ENCODE data around the gene ALDH3B2.
"Not testable (repeated sequence)": the region's sequence is repeated elsewhere in the genome, so short reads cannot be mapped to it uniquely, and the experiment has no call there.

Gene ALDH3B2

DNA sequence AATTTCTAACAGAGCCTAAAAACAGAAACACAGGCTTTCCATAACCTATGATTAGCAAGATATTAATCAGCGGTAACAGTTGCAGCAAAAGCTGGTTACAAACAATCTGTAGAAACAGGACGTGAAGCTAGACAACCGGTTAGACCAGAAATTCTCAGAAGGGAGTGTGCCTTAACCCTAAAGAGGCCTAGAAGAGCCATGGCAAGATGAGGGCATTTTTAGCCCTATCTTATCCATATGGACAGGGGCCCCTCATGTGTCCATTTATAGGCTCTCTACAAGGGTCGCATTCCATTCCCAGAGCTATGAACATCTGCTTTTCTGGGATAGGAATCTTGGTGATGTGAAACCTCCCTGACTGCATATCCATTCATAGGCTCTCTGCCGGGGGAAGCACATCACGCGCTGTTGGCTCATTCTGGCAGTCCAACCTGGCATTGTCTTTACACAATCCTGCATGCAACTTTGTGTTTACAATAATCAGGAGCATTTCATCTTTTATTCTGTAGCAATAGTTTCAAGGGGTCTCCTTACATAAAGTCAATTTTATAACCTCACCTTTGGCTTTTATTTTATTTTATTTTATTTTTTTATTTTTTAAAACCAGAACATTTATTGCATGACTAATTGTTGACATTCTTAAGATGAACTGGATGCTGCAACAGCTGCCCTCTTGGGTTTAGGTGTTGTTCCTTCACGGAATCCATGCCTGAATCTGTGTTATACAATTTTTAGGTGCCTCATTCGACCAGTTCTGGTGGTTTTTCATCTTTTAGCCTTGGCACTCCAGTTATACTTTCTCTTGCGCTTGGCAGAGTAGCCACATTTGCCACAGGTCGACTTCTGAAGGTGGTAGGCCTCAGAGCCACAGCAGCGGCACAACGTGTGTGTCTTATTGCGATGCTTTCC lies 8.0 kb upstream of the ALDH3B2 start:
- H3K36me3 ChIP-seq (ENCODE audit: control insufficient read depth, insufficient read depth, low read length); H3K9me3 ChIP-seq (ENCODE audit: control insufficient read depth, insufficient read depth, low read length); H3K4me1 ChIP-seq (ENCODE audit: control insufficient read depth, insufficient read depth, low read length); H3K4me3 ChIP-seq (ENCODE audit: low read depth, low read length); H3K9ac ChIP-seq (ENCODE audit: low read depth, low read length); H3K27me3 ChIP-seq (ENCODE audit: control insufficient read depth, insufficient read depth, low read length): not testable (repeated sequence)

DNA sequence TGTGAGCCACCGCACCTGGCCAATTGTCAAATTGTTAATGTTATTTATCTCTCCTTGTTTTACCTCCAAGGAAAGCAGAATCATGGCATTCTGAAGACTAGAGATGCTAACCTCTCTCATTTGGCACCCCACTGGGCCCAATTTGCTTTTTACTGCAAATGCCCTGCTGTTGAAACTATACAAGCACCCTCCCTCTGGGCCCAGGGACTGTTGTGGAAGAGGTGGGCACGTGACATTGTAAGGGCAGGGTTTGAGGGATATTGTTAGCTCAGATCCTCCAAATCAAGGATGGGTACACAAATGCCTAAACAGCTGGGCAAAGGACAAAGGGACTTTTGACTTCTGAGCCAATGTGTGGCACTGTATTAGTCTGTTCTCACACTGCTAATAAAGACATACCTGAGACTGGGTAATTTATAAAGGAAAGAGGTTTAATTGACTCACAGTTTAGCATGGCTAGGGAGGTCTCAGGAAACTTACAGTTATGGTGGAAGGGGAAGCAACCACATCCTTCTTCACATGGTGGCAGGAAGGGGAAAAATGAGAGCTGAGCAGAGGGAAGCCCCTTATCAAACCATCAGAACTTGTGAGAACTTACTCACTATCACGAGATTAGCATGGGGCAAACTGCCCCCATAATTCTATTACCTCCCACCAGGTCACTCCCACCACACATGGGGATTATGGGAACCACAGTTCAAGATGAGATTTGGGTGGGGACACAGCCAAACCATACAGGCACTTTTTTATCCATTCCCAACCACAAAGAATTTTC lies 6.5 kb upstream of the ALDH3B2 start:
- Histone ChIP-seq H3K27me3 (ENCODE audit: control insufficient read depth, insufficient read depth, low read length) (no peaks in the 10 kb centered on the region), H3K4me1 (ENCODE audit: control insufficient read depth, insufficient read depth, low read length) (no peaks in the 10 kb centered on the region), H3K9me3 (ENCODE audit: control insufficient read depth, insufficient read depth, low read length) (no peaks in the 10 kb centered on the region), H3K36me3 (ENCODE audit: control insufficient read depth, insufficient read depth, low read length) (no peaks in the 10 kb centered on the region), H3K9ac (ENCODE audit: low read depth, low read length) (no peak overlapping the region), H3K4me3 (ENCODE audit: low read depth, low read length) (no peak overlapping the region)

GRCh38 chr11:67675058-67675747 lies 780 bp upstream of the ALDH3B2 start:
- no peaks in the 10 kb centered on the region for H3K36me3 ChIP-seq (ENCODE audit: control insufficient read depth, insufficient read depth, low read length)
- H3K4me3 ChIP-seq (ENCODE audit: low read depth, low read length): no peak overlapping the region
- H3K27me3 ChIP-seq (ENCODE audit: control insufficient read depth, insufficient read depth, low read length): no peaks in the 10 kb centered on the region
- H3K9me3 ChIP-seq (ENCODE audit: control insufficient read depth, insufficient read depth, low read length): no peaks in the 10 kb centered on the region
- H3K9ac ChIP-seq (ENCODE audit: low read depth, low read length): no peak overlapping the region
- no peaks in the 10 kb centered on the region for H3K4me1 ChIP-seq (ENCODE audit: control insufficient read depth, insufficient read depth, low read length)

GRCh38 chr11:67673902-67674301 lies 521 bp downstream of the ALDH3B2 start:
- Histone ChIP-seq H3K4me3 (ENCODE audit: low read depth, low read length) (no peak overlapping the region), H3K36me3 (ENCODE audit: control insufficient read depth, insufficient read depth, low read length) (no peaks in the 10 kb centered on the region), H3K9ac (ENCODE audit: low read depth, low read length) (no peak overlapping the region)

DNA sequence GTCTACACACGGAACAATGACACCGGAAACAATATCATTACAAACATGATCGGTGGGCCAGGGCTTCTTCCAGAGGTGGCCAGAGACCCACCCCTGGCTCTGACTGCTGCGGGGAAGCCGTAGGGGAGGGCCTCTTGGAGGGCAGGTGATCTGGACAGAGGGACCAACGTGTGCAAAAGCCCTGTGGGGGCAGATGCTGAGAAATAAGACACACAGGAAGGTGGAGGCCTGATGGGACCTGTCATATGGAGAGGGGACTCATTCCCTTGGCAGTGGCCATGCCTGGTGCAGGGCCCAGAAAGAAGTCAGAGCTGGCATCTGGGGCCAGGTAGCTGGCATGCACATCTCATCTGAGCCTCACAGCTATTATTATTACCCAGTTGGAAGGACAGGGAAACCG lies 1.1 kb downstream of the ALDH3B2 start:
- Histone ChIP-seq H3K4me1 (ENCODE audit: control insufficient read depth, insufficient read depth, low read length) (no peaks in the 10 kb centered on the region), H3K4me3 (ENCODE audit: low read depth, low read length) (no peak overlapping the region), H3K9me3 (ENCODE audit: control insufficient read depth, insufficient read depth, low read length) (no peaks in the 10 kb centered on the region), H3K27me3 (ENCODE audit: control insufficient read depth, insufficient read depth, low read length) (no peaks in the 10 kb centered on the region), H3K9ac (ENCODE audit: low read depth, low read length) (no peak overlapping the region), H3K36me3 (ENCODE audit: control insufficient read depth, insufficient read depth, low read length) (no peaks in the 10 kb centered on the region)

More at GRCh38 chr11:67673902-67674301, 521 bp downstream of the ALDH3B2 start:
- no peaks in the 10 kb centered on the region for H3K4me1 ChIP-seq (ENCODE audit: control insufficient read depth, insufficient read depth, low read length)
- H3K27me3 ChIP-seq (ENCODE audit: control insufficient read depth, insufficient read depth, low read length): no peaks in the 10 kb centered on the region
- H3K9me3 ChIP-seq (ENCODE audit: control insufficient read depth, insufficient read depth, low read length): no peaks in the 10 kb centered on the region

- Histone ChIP-seq H3K9ac (ENCODE audit: low read depth, low read length) (no peak overlapping the region), H3K9me3 (ENCODE audit: control insufficient read depth, insufficient read depth, low read length) (no peaks in the 10 kb centered on the region), H3K27me3 (ENCODE audit: control insufficient read depth, insufficient read depth, low read length) (no peaks in the 10 kb centered on the region), H3K36me3 (ENCODE audit: control insufficient read depth, insufficient read depth, low read length) (no peaks in the 10 kb centered on the region), H3K4me1 (ENCODE audit: control insufficient read depth, insufficient read depth, low read length) (no peaks in the 10 kb centered on the region), H3K4me3 (ENCODE audit: low read depth, low read length) (no peak overlapping the region)
These were observed 3.3 kb downstream of the ALDH3B2 start for GRCh38 chr11:67671211-67671520.

GRCh38 chr11:67670316-67671210 lies 3.9 kb downstream of the ALDH3B2 start:
- Histone ChIP-seq H3K4me1 (ENCODE audit: control insufficient read depth, insufficient read depth, low read length) (no peaks in the 10 kb centered on the region), H3K36me3 (ENCODE audit: control insufficient read depth, insufficient read depth, low read length) (no peaks in the 10 kb centered on the region), H3K9ac (ENCODE audit: low read depth, low read length) (no peak overlapping the region), H3K4me3 (ENCODE audit: low read depth, low read length) (no peak overlapping the region), H3K27me3 (ENCODE audit: control insufficient read depth, insufficient read depth, low read length) (no peaks in the 10 kb centered on the region), H3K9me3 (ENCODE audit: control insufficient read depth, insufficient read depth, low read length) (no peaks in the 10 kb centered on the region)

DNA sequence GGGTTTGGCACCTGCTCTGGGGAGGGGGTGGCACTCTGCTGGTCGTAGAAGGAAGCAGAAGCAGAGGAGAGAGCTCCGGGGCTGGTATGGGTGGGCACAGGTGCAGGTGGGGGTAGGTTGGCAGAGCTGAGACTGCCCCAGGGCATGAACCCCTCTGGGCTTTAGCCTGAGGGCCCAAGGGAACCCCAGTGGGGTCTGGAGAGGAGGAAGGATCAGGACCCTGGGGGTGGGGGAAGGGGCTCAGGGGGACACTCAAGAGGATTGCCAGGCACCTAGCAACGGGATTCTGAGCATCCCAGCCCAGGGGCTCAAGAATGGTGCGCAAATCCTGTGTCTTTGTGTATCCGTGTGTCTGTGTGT lies 6.3 kb downstream of the ALDH3B2 start:
- Histone ChIP-seq H3K9me3 (ENCODE audit: control insufficient read depth, insufficient read depth, low read length) (no peaks in the 10 kb centered on the region), H3K27me3 (ENCODE audit: control insufficient read depth, insufficient read depth, low read length) (no peaks in the 10 kb centered on the region), H3K36me3 (ENCODE audit: control insufficient read depth, insufficient read depth, low read length) (no peaks in the 10 kb centered on the region), H3K4me3 (ENCODE audit: low read depth, low read length) (no peak overlapping the region), H3K9ac (ENCODE audit: low read depth, low read length) (no peak overlapping the region), H3K4me1 (ENCODE audit: control insufficient read depth, insufficient read depth, low read length) (no peaks in the 10 kb centered on the region)

DNA sequence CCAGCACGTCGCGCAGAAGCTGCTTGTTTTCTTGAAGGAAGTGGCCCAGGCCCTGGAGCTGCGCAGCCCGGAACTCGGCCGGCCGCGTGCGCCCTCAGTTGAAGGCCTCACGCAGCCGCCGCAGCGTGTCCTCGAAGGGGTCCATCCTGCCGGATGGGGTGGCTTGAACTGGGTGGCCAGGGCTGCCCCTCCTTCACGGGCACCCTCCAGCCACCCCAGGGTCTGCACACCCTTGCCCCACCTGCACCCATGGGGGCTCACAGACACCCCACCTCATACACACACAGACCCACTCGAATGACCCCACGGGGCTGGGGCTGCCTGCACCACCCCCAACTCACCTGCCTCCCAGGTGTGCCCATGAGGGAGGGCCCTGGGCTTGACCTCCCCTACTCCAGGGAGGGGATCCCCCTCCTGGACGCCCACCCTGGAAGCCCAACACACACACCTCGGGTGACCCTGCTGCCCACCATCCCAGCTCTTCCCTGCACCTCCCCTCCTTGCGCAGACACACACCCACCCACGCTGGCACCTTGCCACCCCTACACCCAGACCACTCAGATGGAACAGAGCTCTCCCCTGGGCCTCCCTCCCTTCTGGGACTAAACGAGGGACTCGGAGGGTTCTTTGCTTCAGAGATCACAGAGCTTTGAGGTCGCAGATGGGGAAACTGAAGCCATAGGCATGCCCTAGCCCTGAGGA lies 6.8 kb downstream of the ALDH3B2 start:
- Histone ChIP-seq H3K4me3 (ENCODE audit: low read depth, low read length) (no peak overlapping the region), H3K27me3 (ENCODE audit: control insufficient read depth, insufficient read depth, low read length) (no peaks in the 10 kb centered on the region), H3K36me3 (ENCODE audit: control insufficient read depth, insufficient read depth, low read length) (no peaks in the 10 kb centered on the region), H3K9ac (ENCODE audit: low read depth, low read length) (no peak overlapping the region), H3K4me1 (ENCODE audit: control insufficient read depth, insufficient read depth, low read length) (no peaks in the 10 kb centered on the region), H3K9me3 (ENCODE audit: control insufficient read depth, insufficient read depth, low read length) (no peaks in the 10 kb centered on the region)

GRCh38 chr11:67666676-67667489 lies 7.5 kb downstream of the ALDH3B2 start:
- Histone ChIP-seq H3K4me1 (ENCODE audit: control insufficient read depth, insufficient read depth, low read length) (no peaks in the 10 kb centered on the region), H3K4me3 (ENCODE audit: low read depth, low read length) (no peak overlapping the region), H3K9me3 (ENCODE audit: control insufficient read depth, insufficient read depth, low read length) (no peaks in the 10 kb centered on the region), H3K27me3 (ENCODE audit: control insufficient read depth, insufficient read depth, low read length) (no peaks in the 10 kb centered on the region), H3K36me3 (ENCODE audit: control insufficient read depth, insufficient read depth, low read length) (no peaks in the 10 kb centered on the region), H3K9ac (ENCODE audit: low read depth, low read length) (no peak overlapping the region)
